Spleen (tissue), 11 donors: ENCODE measurements around the gene GMDS. TPM values are rescaled to one million over a fixed set of nuclear protein-coding genes. Genes with fewer than 3 reads are reported as not detected.

Experiments
- DNase-seq: peaks from one replicate; pipeline ENCODE4 v3.0.0-alpha.2; 2020
- H3K27ac ChIP-seq, 8 donors: fragments of 200-600 bp; sonication (generic) in 7 of 8; 1 replicate in 4 of 8; 2 replicates in 4 of 8; pipeline versions ENCODE4 v1.5.0 to v1.8.0; 2016 to 2021; ENCODE audit warnings: inconsistent platforms in 4 of 8, mild to moderate bottlenecking in 4 of 8, moderate library complexity in 1 of 8
- H3K27me3 ChIP-seq, 7 donors: fragments of 200-600 bp; sonication (generic) in 6 of 7; replicated peaks in 1 of 7; 1 replicate in 4 of 7; 2 replicates in 3 of 7; pipeline versions ENCODE4 v1.5.0 to v1.8.0; 2016 to 2021; ENCODE audit warnings: inconsistent platforms in 3 of 7, mild to moderate bottlenecking in 1 of 7
- H3K36me3 ChIP-seq, 6 donors: fragments of 200-600 bp; sonication (generic) in 5 of 6; 1 replicate in 4 of 6; 2 replicates in 2 of 6; pipeline versions ENCODE4 v1.5.0 to v1.8.0; 2016 to 2021; ENCODE audit warnings: inconsistent platforms in 2 of 6
- H3K4me1 ChIP-seq, 6 donors: fragments of 200-600 bp; sonication (generic) in 5 of 6; 1 replicate in 3 of 6; 2 replicates in 3 of 6; pipeline versions ENCODE4 v1.5.0 to v1.8.0; 2016 to 2021; ENCODE audit warnings: inconsistent platforms in 3 of 6
- H3K4me3 ChIP-seq, 8 donors: fragments of 200-600 bp; sonication (generic) in 7 of 8; 1 replicate in 4 of 8; 2 replicates in 4 of 8; pipeline versions ENCODE4 v1.5.0 to v1.8.0; 2016 to 2021; ENCODE audit warnings: inconsistent platforms in 4 of 8, mild to moderate bottlenecking in 4 of 8, moderate library complexity in 2 of 8
- H3K9me3 ChIP-seq, 8 donors: fragments of 200-600 bp; sonication (generic) in 7 of 8; 1 replicate in 4 of 8; 2 replicates in 4 of 8; pipeline versions ENCODE4 v1.5.0 to v1.8.0; 2016 to 2021; ENCODE audit warnings: inconsistent platforms in 4 of 8
- CTCF ChIP-seq, 11 experiments: fragments of 200-600 bp in 7 of 11; fragments of 450-650 bp in 4 of 11; sonication (generic) in 4 of 11; IDR thresholded peaks in 8 of 11; conservative IDR thresholded peaks in 3 of 11; 1 replicate in 7 of 11; 2 replicates in 4 of 11; pipeline versions ENCODE4 v1.4.0 to v1.8.0; 2016 to 2021; ENCODE audit warnings: antibody characterized with exemption in 11 of 11, inconsistent platforms in 4 of 11, mild to moderate bottlenecking in 1 of 11
- POLR2A ChIP-seq, 3 donors: fragments of 450-650 bp; IDR thresholded peaks; one replicate each; pipeline ENCODE4 v1.5.1; 2017; ENCODE audit warnings: antibody characterized with exemption in 3 of 3, mild to moderate bottlenecking in 1 of 3
- POLR2AphosphoS5 ChIP-seq, 3 donors: sonication (generic); formaldehyde crosslinking; IDR thresholded peaks; one replicate each; pipeline ENCODE4 v1.5.1; 2017; ENCODE audit warnings: antibody characterized with exemption in 3 of 3
- WGBS, 5 donors: extraction: QIAGEN DNeasy Blood & Tissue Kit in 3 of 5; methylation state at CpG; one replicate each; pipeline versions ENCODE4 v1.1.5 to v1.1.7; 2013 to 2018; 5-methylcytosine and 5-hydroxymethylcytosine counted together
- intact Hi-C: fragments of 100-400 bp; cut with DNase I; formaldehyde crosslinking; loops from one replicate; pipeline ENCODE4 v1.15.0; 2023; ENCODE audit warnings: low total_unique reads
- polyA plus RNA-seq, 3 donors: library from polyadenylated mRNA; stranded (reverse); fragments of 200-250 nt; gene quantifications; one replicate each; pipeline ENCODE4 v1.2.1, GENCODE V29; 2013
- total RNA-seq, 7 donors: library from RNA; depleted of rRNA in 3 of 7; stranded (reverse); fragments of >200 nt in 3 of 7; fragmentation: NEBNext Ultra II Directional in 4 of 7; extraction: Animal tissue kit (Norgen Biotek cat#: 25700) in 4 of 7; gene quantifications; one replicate each; pipeline versions ENCODE4 v1.1.0 to v1.2.1, GENCODE V29; 2016 to 2021
- donor health status: healthy with polysubstance abuse.
- donor health status: DM: no; HTN: no; CAD: no; lungs with moderate emphysema.
- donor health status: DM: no; HTN: no; CAD: no.
- donor health status: Bipolar disorder and iron deficiency.
- donor health status: healthy.
- donor health status: DM: no; HTN: no; CAD: no.
- donor health status: DM: yes; HTN: yes; CAD: no.

Gene GMDS
- total and polyA plus RNA-seq, 10 donors: 9.1 to 30.8 (median 17.7) TPM

- no peak for DNase-seq
- Histone ChIP-seq H3K4me3 (no peak overlapping the region), H3K4me1 (peaks cover 0 to 5% (median 0%) of the 10 kb centered on the region in 6 donors), H3K27me3 (no peaks in the 10 kb centered on the region), H3K36me3 (no peaks in the 10 kb centered on the region), H3K9me3 (no peaks in the 10 kb centered on the region), H3K27ac (no peak overlapping the region)
- intact Hi-C loops: no loop called here
- TF ChIP-seq CTCF (IDR thresholded peaks at IDR 0.05 in 8 of 11, conservative IDR thresholded peaks at IDR 0.05 in 3 of 11) (no peak), POLR2AphosphoS5 (IDR thresholded peaks at IDR 0.05) (no peak), POLR2A (IDR thresholded peaks at IDR 0.05) (no peak)
- 77 to 87% (median 85%) methylated on average over 9 to 10 of the region's 10 CpGs for WGBS, 5 donors
Measured at GRCh38 chr6:1778686-1779235, 466.6 kb downstream of the GMDS start.

- intact Hi-C loops: no loop called here
- TF ChIP-seq CTCF (IDR thresholded peaks at IDR 0.05 in 8 of 11, conservative IDR thresholded peaks at IDR 0.05 in 3 of 11) (no peak), POLR2A (IDR thresholded peaks at IDR 0.05) (no peak)
- no peak overlapping the region for H3K27ac ChIP-seq
- no peak for DNase-seq
- WGBS, 5 donors: 83 to 94% (median 87%) methylated on average over 9 of the region's 9 CpGs
- peaks cover 0 to 5% (median 0%) of the 10 kb centered on the region in 6 donors for H3K4me1 ChIP-seq
- H3K27me3 ChIP-seq: no peaks in the 10 kb centered on the region
- H3K9me3 ChIP-seq: no peaks in the 10 kb centered on the region
- H3K4me3 ChIP-seq: no peak overlapping the region
- no peaks in the 10 kb centered on the region for H3K36me3 ChIP-seq
Measured at GRCh38 chr6:1777921-1778685, 467.3 kb downstream of the GMDS start.

GRCh38 chr6:1775441-1775840 lies 470.0 kb downstream of the GMDS start:
- no peak for DNase-seq
- TF ChIP-seq POLR2AphosphoS5 (IDR thresholded peaks at IDR 0.05) (no peak), POLR2A (IDR thresholded peaks at IDR 0.05) (no peak), CTCF (IDR thresholded peaks at IDR 0.05 in 8 of 11, conservative IDR thresholded peaks at IDR 0.05 in 3 of 11) (no peak)
- intact Hi-C loops: no loop called here
- Histone ChIP-seq H3K4me3 (no peak overlapping the region), H3K27me3 (no peaks in the 10 kb centered on the region), H3K4me1 (peaks cover 0 to 5% (median under 1%) of the 10 kb centered on the region in 6 donors), H3K27ac (no peak overlapping the region), H3K36me3 (no peaks in the 10 kb centered on the region), H3K9me3 (no peaks in the 10 kb centered on the region)
- 89 to 94% (median 93%) methylated on average over 2 of the region's 2 CpGs for WGBS, 5 donors

- intact Hi-C loops: no loop called here
- H3K27ac ChIP-seq: no peak overlapping the region
- no peaks in the 10 kb centered on the region for H3K9me3 ChIP-seq
- DNase-seq: no peak
- no peak overlapping the region for H3K4me3 ChIP-seq
- TF ChIP-seq POLR2AphosphoS5 (IDR thresholded peaks at IDR 0.05) (no peak), POLR2A (IDR thresholded peaks at IDR 0.05) (no peak), CTCF (IDR thresholded peaks at IDR 0.05 in 8 of 11, conservative IDR thresholded peaks at IDR 0.05 in 3 of 11) (no peak)
- no peaks in the 10 kb centered on the region for H3K36me3 ChIP-seq
- peaks cover 0 to 5% (median 2%) of the 10 kb centered on the region in 6 donors for H3K4me1 ChIP-seq
- no peaks in the 10 kb centered on the region for H3K27me3 ChIP-seq
- 86 to 91% (median 89%) methylated on average over 5 of the region's 5 CpGs for WGBS, 5 donors
Measured at GRCh38 chr6:1774226-1774915, 471.0 kb downstream of the GMDS start.
